Naive thymus-derived CD4-positive, alpha-beta T cell (primary cell): ENCODE data around the gene LOXHD1. TPM values are rescaled to one million over a fixed set of nuclear protein-coding genes. Genes with fewer than 3 reads are reported as not detected.

Experiments used
- ATAC-seq: fragments of 150-1000 bp; cut with Tn5 transposase; 2 replicates; pipeline ENCODE4 v1.10.0; 2021; ENCODE audit warnings: mild to moderate bottlenecking, moderate library complexity
- CTCF ChIA-PET: fragments of 350-600 bp; sonication (Branson Sonifier 250); formaldehyde crosslinking; loops from one replicate; lab custom pipeline; 2021; ENCODE audit warnings: antibody characterized with exemption; lab: Charles Lee
- POLR2A ChIA-PET: fragments of 350-600 bp; sonication (Branson Sonifier 250); formaldehyde crosslinking; loops from one replicate; lab custom pipeline; 2021; ENCODE audit warnings: antibody characterized with exemption, inconsistent platforms; lab: Charles Lee
- DNase-seq, 9 donors: peaks; one replicate each; pipeline versions ENCODE4 v3.0.0 to v3.0.0-alpha.2; 2020 to 2022; ENCODE audit warnings: mixed read lengths in 1 of 9
- H3K27ac ChIP-seq: one replicate; pipeline ENCODE4 v1.7.0; 2013; ENCODE audit warnings: mild to moderate bottlenecking, low read depth, low read length, moderate library complexity
- H3K27me3 ChIP-seq, 2 donors: one replicate each; pipeline ENCODE4 v1.7.0; 2013; ENCODE audit warnings: low read length in 2 of 2, mild to moderate bottlenecking in 2 of 2, moderate library complexity in 2 of 2; ENCODE audit not compliant: control insufficient read depth in 2 of 2, insufficient read depth in 2 of 2
- H3K36me3 ChIP-seq, 3 experiments: 1 replicate in 2 of 3; 2 replicates in 1 of 3; pipeline ENCODE4 v1.7.0; 2013; ENCODE audit warnings: low read length in 3 of 3, mild to moderate bottlenecking in 3 of 3, moderate library complexity in 1 of 3; ENCODE audit not compliant: insufficient read depth in 3 of 3, control insufficient read depth in 2 of 3
- H3K4me1 ChIP-seq, 2 donors: one replicate each; pipeline ENCODE4 v1.7.0; 2013; ENCODE audit warnings: low read length in 2 of 2, mild to moderate bottlenecking in 2 of 2, moderate library complexity in 1 of 2; ENCODE audit not compliant: control insufficient read depth in 2 of 2, insufficient read depth in 2 of 2
- H3K4me3 ChIP-seq: 2 replicates; pipeline ENCODE4 v1.7.0; 2013; ENCODE audit warnings: mild to moderate bottlenecking, low read length
- H3K9me3 ChIP-seq, 3 experiments: 1 replicate in 2 of 3; 2 replicates in 1 of 3; pipeline ENCODE4 v1.7.0; 2013; ENCODE audit warnings: low read length in 3 of 3; ENCODE audit not compliant: control insufficient read depth in 2 of 3
- H3K27ac Mint-ChIP-seq, 9 donors: one replicate each; pipeline ENCODE4 v1.8.0; 2020 to 2022; ENCODE audit warnings: mixed read lengths in 9 of 9, mild to moderate bottlenecking in 8 of 9, moderate library complexity in 5 of 9, inconsistent platforms in 2 of 9
- H3K27me3 Mint-ChIP-seq, 5 donors: one replicate each; pipeline ENCODE4 v1.8.0; 2021 to 2022; ENCODE audit warnings: mixed read lengths in 5 of 5, mild to moderate bottlenecking in 1 of 5
- H3K36me3 Mint-ChIP-seq, 5 donors: one replicate each; pipeline ENCODE4 v1.8.0; 2020 to 2022; ENCODE audit warnings: mixed read lengths in 5 of 5, mild to moderate bottlenecking in 3 of 5, inconsistent platforms in 1 of 5
- H3K4me1 Mint-ChIP-seq, 7 donors: one replicate each; pipeline ENCODE4 v1.8.0; 2020 to 2022; ENCODE audit warnings: mixed read lengths in 7 of 7, mild to moderate bottlenecking in 3 of 7, inconsistent platforms in 1 of 7
- H3K4me3 Mint-ChIP-seq, 10 donors: one replicate each; pipeline ENCODE4 v1.8.0; 2020 to 2022; ENCODE audit warnings: mild to moderate bottlenecking in 10 of 10, mixed read lengths in 10 of 10, moderate library complexity in 6 of 10, inconsistent platforms in 2 of 10
- H3K9me3 Mint-ChIP-seq, 11 donors: one replicate each; pipeline ENCODE4 v1.8.0; 2020 to 2022; ENCODE audit warnings: mixed read lengths in 11 of 11, mild to moderate bottlenecking in 4 of 11, inconsistent platforms in 1 of 11, moderate library complexity in 1 of 11
- intact Hi-C, 2 donors: fragments of 100-400 bp; cut with micrococcal nuclease; formaldehyde crosslinking; loops; one replicate each; pipeline ENCODE4 v1.15.1; 2023
- polyA plus RNA-seq, 2 donors: library from polyadenylated mRNA; unstranded; fragments of 300-500 nt; fragmentation: Illumina TruSeq; gene quantifications; one replicate each; pipeline ENCODE4 v1.2.3, GENCODE V29; 2021
- total RNA-seq, 6 experiments: library from RNA in 5 of 6; stranded (reverse) in 5 of 6; gene quantifications; 1 replicate in 5 of 6; 2 replicates in 1 of 6; pipeline ENCODE4 v1.2.3 and lab custom pipeline; 2021 to 2026

Gene LOXHD1
- total and polyA plus RNA-seq, 7 experiments from 2014 or later, result 0.08 to 1.2 (median 0.23) TPM; not detected in 3

GRCh38 chr18:46680784-46681695 lies 24.0 kb upstream of the LOXHD1 start:
- Mint-ChIP-seq H3K27ac (no peak overlapping the region), H3K4me3 (no peak overlapping the region), H3K4me1 (no peaks in the 10 kb centered on the region), H3K27me3 (peaks cover 0 to 4% (median 0%) of the 10 kb centered on the region in 5 donors), H3K9me3 (no peaks in the 10 kb centered on the region), H3K36me3 (no peaks in the 10 kb centered on the region)
- Histone ChIP-seq H3K4me1 (no peaks in the 10 kb centered on the region), H3K27ac (no peak overlapping the region), H3K27me3 (no peaks in the 10 kb centered on the region), H3K36me3 (no peaks in the 10 kb centered on the region), H3K4me3 (no peak overlapping the region), H3K9me3 (no peaks in the 10 kb centered on the region)
- ATAC-seq, result no peak
- CTCF ChIA-PET, result no interaction called here
- intact Hi-C loops, result no loop called here
- no peak for DNase-seq
- POLR2A ChIA-PET, result no interaction called here

GRCh38 chr18:46679846-46680598 lies 23.0 kb upstream of the LOXHD1 start:
- no peak overlapping the region for H3K27ac ChIP-seq
- intact Hi-C loops, result loop anchor here in 1 of 2 donors (10.0 kb wide), 1 partner anchor 235 kb away; the partner anchor contains the start of genes KATNAL2 and PIAS2
- no peaks in the 10 kb centered on the region for H3K27me3 ChIP-seq
- H3K36me3 ChIP-seq, result no peaks in the 10 kb centered on the region
- Mint-ChIP-seq H3K36me3 (peaks cover 0 to 3% (median 0%) of the 10 kb centered on the region in 5 donors), H3K27ac (no peak overlapping the region), H3K4me3 (no peak overlapping the region), H3K27me3 (peaks cover 0 to 8% (median 4%) of the 10 kb centered on the region in 5 donors), H3K4me1 (no peaks in the 10 kb centered on the region), H3K9me3 (peaks cover 0 to 5% (median 0%) of the 10 kb centered on the region in 11 donors)
- DNase-seq, result no peak
- H3K4me1 ChIP-seq, result no peaks in the 10 kb centered on the region
- no peak overlapping the region for H3K4me3 ChIP-seq
- POLR2A ChIA-PET, result no interaction called here
- no peak for ATAC-seq
- CTCF ChIA-PET, result no interaction called here
- no peaks in the 10 kb centered on the region for H3K9me3 ChIP-seq

GRCh38 chr18:46678785-46679399 lies 21.9 kb upstream of the LOXHD1 start:
- Histone ChIP-seq H3K4me1 (no peaks in the 10 kb centered on the region), H3K27me3 (no peaks in the 10 kb centered on the region), H3K36me3 (no peaks in the 10 kb centered on the region), H3K9me3 (no peaks in the 10 kb centered on the region), H3K4me3 (no peak overlapping the region), H3K27ac (no peak overlapping the region)
- Mint-ChIP-seq H3K27me3 (peaks cover 0 to 19% (median 4%) of the 10 kb centered on the region in 5 donors), H3K36me3 (peaks cover 0 to 3% (median 0%) of the 10 kb centered on the region in 5 donors), H3K27ac (no peak overlapping the region), H3K4me1 (peaks cover 0 to under 1% (median 0%) of the 10 kb centered on the region in 7 donors), H3K4me3 (no peak overlapping the region), H3K9me3 (peaks cover 0 to 8% (median 0%) of the 10 kb centered on the region in 11 donors)
- intact Hi-C loops, result loop anchor here in 1 of 2 donors (10.0 kb wide), 1 partner anchor 236 kb away; the partner anchor contains the start of genes KATNAL2 and PIAS2
- CTCF ChIA-PET, result interaction anchor here (1.1 kb wide), 1 partner anchor 16 kb away, joined by 3 read pairs; no protein-coding TSS in a partner anchor
- no peak for DNase-seq
- no peak for ATAC-seq
- POLR2A ChIA-PET, result no interaction called here

GRCh38 chr18:46678041-46678440 lies 21.0 kb upstream of the LOXHD1 start:
- no peak overlapping the region for H3K4me3 ChIP-seq
- H3K4me1 ChIP-seq, result no peaks in the 10 kb centered on the region
- Mint-ChIP-seq H3K9me3 (peaks cover 0 to 8% (median 0%) of the 10 kb centered on the region in 11 donors), H3K4me1 (peaks cover 0 to 5% (median under 1%) of the 10 kb centered on the region in 7 donors), H3K27ac (no peak overlapping the region), H3K4me3 (no peak overlapping the region), H3K27me3 (peaks cover 0 to 24% (median 4%) of the 10 kb centered on the region in 5 donors), H3K36me3 (peaks cover 0 to 3% (median 0%) of the 10 kb centered on the region in 5 donors)
- H3K9me3 ChIP-seq, result no peaks in the 10 kb centered on the region
- ChIA-PET POLR2A (no interaction called here), CTCF (no interaction called here)
- no peak for DNase-seq
- no peaks in the 10 kb centered on the region for H3K27me3 ChIP-seq
- H3K36me3 ChIP-seq, result no peaks in the 10 kb centered on the region
- no peak for ATAC-seq
- intact Hi-C loops, result loop anchor here in 1 of 2 donors (10.0 kb wide), 1 partner anchor 237 kb away; the partner anchor contains the start of genes KATNAL2 and PIAS2
- H3K27ac ChIP-seq, result no peak overlapping the region

GRCh38 chr18:46677611-46678010 lies 20.6 kb upstream of the LOXHD1 start:
- CTCF ChIA-PET, result no interaction called here
- DNase-seq, result no peak
- Histone ChIP-seq H3K27ac (no peak overlapping the region), H3K4me3 (no peak overlapping the region), H3K27me3 (no peaks in the 10 kb centered on the region), H3K9me3 (no peaks in the 10 kb centered on the region), H3K36me3 (no peaks in the 10 kb centered on the region), H3K4me1 (peaks cover 0 to 4% of the 10 kb centered on the region in 2 donors)
- POLR2A ChIA-PET, result no interaction called here
- intact Hi-C loops, result loop anchor here in 1 of 2 donors (10.0 kb wide), 1 partner anchor 237 kb away; the partner anchor contains the start of genes KATNAL2 and PIAS2
- Mint-ChIP-seq H3K27me3 (peaks cover 0 to 24% (median 4%) of the 10 kb centered on the region in 5 donors), H3K4me1 (peaks cover 3 to 9% (median 5%) of the 10 kb centered on the region in 7 donors), H3K9me3 (peaks cover 0 to 8% (median 0%) of the 10 kb centered on the region in 11 donors), H3K36me3 (peaks cover 0 to 3% (median 0%) of the 10 kb centered on the region in 5 donors), H3K27ac (no peak overlapping the region), H3K4me3 (no peak overlapping the region)
- ATAC-seq, result no peak
